HCT116 (cell line): ENCODE measurements around the gene METTL1. TPM values are rescaled to one million over a fixed set of nuclear protein-coding genes. Genes with fewer than 3 reads are reported as not detected.

Experiments used
- ATAC-seq: fragments of 200-7000 bp; cut with Tn5 transposase; 2 replicates; pipeline ENCODE4 v1.9.1; 2020; ENCODE audit warnings: mild to moderate bottlenecking, moderate library complexity
- BruUV-seq: library from RNA; stranded (reverse); fragments of 400-500 nt; replicated peaks from 2 replicates; lab custom pipeline; 2021; lab: Mats Ljungman, UMichigan
- CTCF ChIA-PET: fragments of 300-600 bp; sonication (Branson Sonifier 250); formaldehyde crosslinking; loops from one replicate; lab custom pipeline; 2021; ENCODE audit warnings: antibody characterized with exemption; lab: Charles Lee
- POLR2A ChIA-PET: fragments of 300-600, 350-600 bp; sonication (Branson Sonifier 250); formaldehyde crosslinking; loops from one replicate; lab custom pipeline; 2021; ENCODE audit warnings: antibody characterized with exemption; lab: Charles Lee
- RAD21 ChIA-PET, 2 experiments: fragments of 300-600 bp; sonication (Branson Sonifier 250); formaldehyde crosslinking; loops; one replicate each; lab custom pipeline; 2023; ENCODE audit warnings: low total read pairs in 2 of 2; ENCODE audit not compliant: uncharacterized antibody in 2 of 2, unreplicated experiment in 2 of 2, low non-redundant PET in 1 of 2; lab: Charles Lee
- DNase-seq: peaks from one replicate; pipeline ENCODE4 v3.0.0-alpha.2; 2010; ENCODE audit warnings: low read depth, low spot score
- H2AFZ ChIP-seq: fragments of 200-600 bp; shearing (Covaris generic), sonication (generic); 2 replicates; pipeline ENCODE4 v1.6.1; 2017; ENCODE audit warnings: low read depth, mixed run types, mixed read lengths, antibody characterized with exemption, low read length; ENCODE audit not compliant: poor library complexity, severe bottlenecking
- H3K27ac ChIP-seq: 2 replicates; pipeline ENCODE4 v1.5.1; 2012; ENCODE audit warnings: low read depth, low read length
- H3K27me3 ChIP-seq: fragments of 200-600 bp; sonication (generic); 2 replicates; pipeline ENCODE4 v1.6.1; 2016; ENCODE audit warnings: mixed run types, low read length, mixed read lengths; ENCODE audit not compliant: insufficient read depth
- H3K36me3 ChIP-seq, 2 experiments: fragments of 200-500 bp in 1 of 2; fragments of 200-600 bp in 1 of 2; sonication (Bioruptor generic) in 1 of 2; sonication (generic) in 1 of 2; 2 replicates each; pipeline versions ENCODE4 v1.5.1 to v1.6.1; 2014 to 2016; ENCODE audit warnings: low read length in 2 of 2, inconsistent platforms in 1 of 2, mixed read lengths in 1 of 2, mixed run types in 1 of 2; ENCODE audit not compliant: insufficient read depth in 2 of 2, control insufficient read depth in 1 of 2
- H3K4me1 ChIP-seq, 2 experiments: fragments of 200-600 bp in 1 of 2; sonication (generic) in 1 of 2; 2 replicates each; pipeline versions ENCODE4 v1.5.1 to v1.6.1; 2012 to 2017; ENCODE audit warnings: low read length in 2 of 2, inconsistent platforms in 1 of 2, mild to moderate bottlenecking in 1 of 2, mixed read lengths in 1 of 2, mixed run types in 1 of 2, moderate library complexity in 1 of 2; ENCODE audit not compliant: insufficient read depth in 2 of 2, control insufficient read depth in 1 of 2
- H3K4me2 ChIP-seq: fragments of 200-600 bp; sonication (generic); 2 replicates; pipeline ENCODE4 v1.6.1; 2017; ENCODE audit warnings: mixed run types, low read length, mixed read lengths
- H3K4me3 ChIP-seq, 2 experiments: fragments of 200-600 bp in 1 of 2; sonication (generic) in 1 of 2; replicated peaks in 1 of 2; 2 replicates each; pipeline ENCODE4 v1.5.1; 2011 to 2016; ENCODE audit warnings: low read length in 2 of 2, control low read depth in 1 of 2, low read depth in 1 of 2, mild to moderate bottlenecking in 1 of 2, mixed read lengths in 1 of 2, mixed run types in 1 of 2
- H3K79me2 ChIP-seq: fragments of 200-600 bp; sonication (generic); 2 replicates; pipeline ENCODE4 v1.6.1; 2017; ENCODE audit warnings: mild to moderate bottlenecking, mixed run types, low read length, moderate library complexity, mixed read lengths; ENCODE audit not compliant: insufficient read depth
- H3K9ac ChIP-seq: fragments of 200-600 bp; sonication (generic); 2 replicates; pipeline ENCODE4 v1.6.1; 2016; ENCODE audit warnings: low read length, mixed read lengths
- H3K9me2 ChIP-seq: fragments of 200-600 bp; sonication (generic), shearing (Covaris generic); 2 replicates; pipeline ENCODE4 v1.6.1; 2017; ENCODE audit warnings: mixed run types, mild to moderate bottlenecking, moderate library complexity; ENCODE audit not compliant: insufficient read depth
- H3K9me3 ChIP-seq, 2 experiments: fragments of 200-500 bp in 1 of 2; fragments of 200-600 bp in 1 of 2; sonication (Bioruptor generic) in 1 of 2; sonication (generic) in 1 of 2; 2 replicates each; pipeline ENCODE4 v1.6.1; 2014 to 2017; ENCODE audit warnings: low read length in 2 of 2, mixed read lengths in 2 of 2, inconsistent platforms in 1 of 2, low read depth in 1 of 2, mild to moderate bottlenecking in 1 of 2, mixed run types in 1 of 2, moderate library complexity in 1 of 2; ENCODE audit not compliant: control insufficient read depth in 1 of 2, insufficient read depth in 1 of 2
- H4K20me1 ChIP-seq: fragments of 200-600 bp; sonication (generic), shearing (Covaris generic); 2 replicates; pipeline ENCODE4 v1.6.1; 2017; ENCODE audit warnings: mixed run types, mild to moderate bottlenecking, moderate library complexity; ENCODE audit not compliant: insufficient read depth
- EZH2 ChIP-seq: fragments of 200-600 bp; sonication (generic); IDR thresholded peaks from 2 replicates; pipeline ENCODE4 v1.6.1; 2017; ENCODE audit warnings: antibody characterized with exemption, mixed run types
- FOSL1 ChIP-seq: IDR thresholded peaks from 2 replicates; pipeline ENCODE4 v1.6.1; 2012; ENCODE audit warnings: low read depth
- JUND ChIP-seq: IDR thresholded peaks from 2 replicates; pipeline ENCODE4 v1.6.1; 2012
- POLR2A ChIP-seq: IDR thresholded peaks from 2 replicates; pipeline ENCODE4 v1.7.0; 2011; ENCODE audit warnings: borderline replicate concordance; ENCODE audit not compliant: insufficient read depth, insufficient read length; ENCODE audit errors: extremely low read depth
- SP1 ChIP-seq: IDR thresholded peaks from 2 replicates; pipeline ENCODE4 v1.6.1; 2012; ENCODE audit warnings: low read depth
- SRF ChIP-seq: IDR thresholded peaks from 2 replicates; pipeline ENCODE4 v1.6.1; 2012; ENCODE audit warnings: low read depth
- TCF7L2 ChIP-seq: IDR thresholded peaks from 2 replicates; pipeline ENCODE4 v1.7.0; 2011; ENCODE audit warnings: borderline replicate concordance, inconsistent platforms; ENCODE audit not compliant: insufficient read depth, insufficient read length; ENCODE audit errors: extremely low read depth
- ZFX ChIP-seq: fragments of 450-650 bp; IDR thresholded peaks from 2 replicates; pipeline ENCODE4 v1.6.1; 2017
- ZNF274 ChIP-seq: fragments of 200-500 bp; sonication (Bioruptor generic); IDR thresholded peaks from 2 replicates; pipeline ENCODE4 v1.6.1; 2014; ENCODE audit warnings: mild to moderate bottlenecking, low read depth, low read length, inconsistent platforms
- intact Hi-C: fragments of 100-400 bp; cut with micrococcal nuclease; formaldehyde crosslinking; loops from 2 replicates; pipeline ENCODE4 v1.10.0; 2022
- total RNA-seq: library from RNA; stranded (reverse); gene quantifications from one replicate; pipeline ENCODE4 v1.2.1, GENCODE V29; 2021; ENCODE audit not compliant: unreplicated experiment

METTL1 gene
- total RNA-seq, 1 experiment from 2014 or later = 56.6 TPM

- no peaks in the 10 kb centered on the region for H4K20me1 ChIP-seq
- ChIA-PET RAD21 (no interaction called here), POLR2A (interaction anchor here (1.1 kb wide), 1 partner anchor 212 kb away, joined by 4 read pairs; no protein-coding TSS in a partner anchor), CTCF (interaction anchor here (1.0 to 3.1 kb wide), 4 partner anchors 11 to 146 kb away, joined by 3 to 15 read pairs (median 3); no protein-coding TSS in a partner anchor)
- DNase-seq (no peak), ATAC-seq (peak; percentile 1; the same call in 1 of the 2 replicates)
- H3K4me1 ChIP-seq = peaks cover 7 to 18% of the 10 kb centered on the region in 2 experiments; a peak in 3 of 4 replicates
- intact Hi-C loops = loop anchor here (2.0 kb wide), 1 partner anchor 16 kb away; no protein-coding TSS in a partner anchor
- peak overlapping the region; percentile 89 for H3K9ac ChIP-seq
- no peaks in the 10 kb centered on the region for H3K9me2 ChIP-seq
- H3K4me2 ChIP-seq = peak overlapping the region; percentile 99
- peaks cover 4 to 13% of the 10 kb centered on the region in 2 experiments; a peak in 2 of 4 replicates for H3K36me3 ChIP-seq
- TF ChIP-seq SP1 (no peak), ZFX (no peak; the same call in 1 of the 2 replicates), JUND (no peak), POLR2A (no peak), EZH2 (no peak), ZNF274 (no peak), FOSL1 (no peak), TCF7L2 (no peak), SRF (no peak)
- no peaks in the 10 kb centered on the region for H3K79me2 ChIP-seq
- H3K27ac ChIP-seq = peak overlapping the region; percentile 92
- H3K9me3 ChIP-seq = no peaks in the 10 kb centered on the region
- TSS peak; percentile 50 for BruUV-seq
- no peaks in the 10 kb centered on the region for H3K27me3 ChIP-seq
- H2AFZ ChIP-seq = no peak overlapping the region
- H3K4me3 ChIP-seq = peak overlapping the region; percentile 85 to 89
These were observed 44.8 kb downstream of the METTL1 start for GRCh38 chr12:57726884-57727757.
